Mesenchymal stem cell (in vitro differentiated cells and primary cell): ENCODE measurements around the gene ANKRD13C.
"Not testable (repeated sequence)": the region's sequence is repeated elsewhere in the genome, so short reads cannot be mapped to it uniquely, and the experiment has no call there.

ENCODE experiments used
- DNase-seq: peaks from one replicate; pipeline ENCODE4 v3.0.0-alpha.2; 2013
- H2AFZ ChIP-seq: one replicate; pipeline ENCODE4 v1.6.1; 2013; ENCODE audit warnings: low read depth, mild to moderate bottlenecking, control low read depth, inconsistent platforms, low read length, moderate library complexity
- H2AK5ac ChIP-seq: 2 replicates; pipeline ENCODE4 v1.6.1; 2013; ENCODE audit warnings: low read length, moderate library complexity, mild to moderate bottlenecking, inconsistent platforms; ENCODE audit not compliant: severe bottlenecking
- H2BK120ac ChIP-seq: one replicate; pipeline ENCODE4 v1.6.1; 2013; ENCODE audit warnings: low read depth, mild to moderate bottlenecking, inconsistent platforms, low read length, moderate library complexity
- H2BK12ac ChIP-seq, 2 experiments: one replicate each; pipeline ENCODE4 v1.6.1; 2013; ENCODE audit warnings: inconsistent platforms in 2 of 2, low read length in 2 of 2, mild to moderate bottlenecking in 2 of 2, moderate library complexity in 2 of 2, control low read depth in 1 of 2
- H2BK15ac ChIP-seq: one replicate; pipeline ENCODE4 v1.6.1; 2013; ENCODE audit warnings: mild to moderate bottlenecking, low read depth, inconsistent platforms; ENCODE audit not compliant: poor library complexity, severe bottlenecking
- H2BK5ac ChIP-seq: 2 replicates; pipeline ENCODE4 v1.6.1; 2013; ENCODE audit warnings: low read depth, mild to moderate bottlenecking, low read length, control low read depth, inconsistent platforms; ENCODE audit not compliant: poor library complexity, severe bottlenecking
- H3K14ac ChIP-seq, 2 experiments: one replicate each; pipeline ENCODE4 v1.6.1; 2013; ENCODE audit warnings: inconsistent platforms in 2 of 2, low read length in 2 of 2, control low read depth in 1 of 2, mild to moderate bottlenecking in 1 of 2, moderate library complexity in 1 of 2
- H3K18ac ChIP-seq, 2 experiments: one replicate each; pipeline ENCODE4 v1.6.1; 2013; ENCODE audit warnings: inconsistent platforms in 2 of 2, low read length in 2 of 2, control low read depth in 1 of 2, low read depth in 1 of 2, mild to moderate bottlenecking in 1 of 2
- H3K23ac ChIP-seq, 2 experiments: one replicate each; pipeline ENCODE4 v1.6.1; 2013; ENCODE audit warnings: inconsistent platforms in 2 of 2, low read length in 2 of 2, mild to moderate bottlenecking in 2 of 2, moderate library complexity in 2 of 2, control low read depth in 1 of 2
- H3K27ac ChIP-seq: 2 replicates; pipeline ENCODE4 v1.5.1; 2013; ENCODE audit warnings: mild to moderate bottlenecking, moderate library complexity, low read length, control low read depth, inconsistent platforms; ENCODE audit not compliant: poor library complexity, severe bottlenecking
- H3K27me3 ChIP-seq, 2 experiments: 2 replicates each; pipeline versions ENCODE4 v1.6.1 to v1.7.0; 2013; ENCODE audit warnings: low read length in 2 of 2, mild to moderate bottlenecking in 2 of 2, moderate library complexity in 2 of 2, control low read depth in 1 of 2, inconsistent platforms in 1 of 2; ENCODE audit not compliant: control insufficient read depth in 1 of 2, insufficient read depth in 1 of 2
- H3K36me3 ChIP-seq, 2 experiments: 2 replicates each; pipeline versions ENCODE4 v1.6.1 to v1.7.0; 2013; ENCODE audit warnings: low read length in 2 of 2, control low read depth in 1 of 2, inconsistent platforms in 1 of 2, low read depth in 1 of 2, mild to moderate bottlenecking in 1 of 2; ENCODE audit not compliant: insufficient read depth in 2 of 2, control insufficient read depth in 1 of 2
- H3K4ac ChIP-seq, 2 experiments: one replicate each; pipeline ENCODE4 v1.6.1; 2013; ENCODE audit warnings: inconsistent platforms in 2 of 2, low read length in 2 of 2, mild to moderate bottlenecking in 2 of 2, moderate library complexity in 2 of 2, control low read depth in 1 of 2, low read depth in 1 of 2
- H3K4me1 ChIP-seq: 2 replicates; pipeline ENCODE4 v1.6.1; 2013; ENCODE audit warnings: low read depth, low read length, control low read depth; ENCODE audit not compliant: control insufficient read depth, insufficient read depth
- H3K4me2 ChIP-seq: 2 replicates; pipeline ENCODE4 v1.6.1; 2013; ENCODE audit warnings: low read length, mild to moderate bottlenecking, inconsistent platforms; ENCODE audit not compliant: poor library complexity, severe bottlenecking
- H3K4me3 ChIP-seq, 2 experiments: 2 replicates each; pipeline versions ENCODE4 v1.5.1 to v1.7.0; 2013; ENCODE audit warnings: low read length in 2 of 2, mild to moderate bottlenecking in 2 of 2, control low read depth in 1 of 2, low read depth in 1 of 2; ENCODE audit not compliant: insufficient read depth in 1 of 2
- H3K79me1 ChIP-seq: replicated peaks from 2 replicates; pipeline ENCODE4 v1.6.1; 2013; ENCODE audit warnings: mild to moderate bottlenecking, control low read depth, low read length, inconsistent platforms; ENCODE audit not compliant: poor library complexity, severe bottlenecking
- H3K9ac ChIP-seq: 2 replicates; pipeline ENCODE4 v1.7.0; 2013; ENCODE audit warnings: mild to moderate bottlenecking, low read length, moderate library complexity
- H3K9me3 ChIP-seq: 2 replicates; pipeline ENCODE4 v1.7.0; 2013; ENCODE audit warnings: mild to moderate bottlenecking, low read length; ENCODE audit not compliant: control insufficient read depth
- H4K8ac ChIP-seq: one replicate; pipeline ENCODE4 v1.6.1; 2013; ENCODE audit warnings: inconsistent platforms, mild to moderate bottlenecking, low read length, moderate library complexity
- H4K91ac ChIP-seq: one replicate; pipeline ENCODE4 v1.6.1; 2013; ENCODE audit warnings: mild to moderate bottlenecking, low read length, inconsistent platforms
- WGBS: methylation state at CpG from one replicate; pipeline ENCODE4 v1.1.7; 2013; ENCODE audit warnings: mixed read lengths; 5-methylcytosine and 5-hydroxymethylcytosine counted together

The ANKRD13C gene

DNA sequence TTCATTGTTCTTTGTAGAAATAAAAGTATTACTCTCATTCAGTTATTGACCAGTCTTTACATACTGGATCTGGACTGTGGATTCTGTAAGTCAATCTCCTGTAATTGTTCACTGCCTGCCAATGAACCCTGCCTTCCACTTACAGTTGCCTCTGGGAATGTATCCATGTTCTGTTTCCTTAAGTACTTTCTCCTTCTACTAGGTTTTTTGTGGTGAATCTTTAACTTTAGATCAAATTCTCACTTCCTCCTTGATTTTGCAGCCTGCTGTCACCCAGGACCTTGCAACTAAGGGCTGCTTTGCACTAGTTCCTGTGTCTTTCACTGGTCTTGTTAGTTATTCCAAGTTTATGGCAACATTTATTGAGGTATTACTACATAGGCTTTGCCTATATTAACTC lies 28.2 kb upstream of the ANKRD13C start:
- Histone ChIP-seq H3K79me1 (no peaks in the 10 kb centered on the region), H3K9ac (no peak overlapping the region), H3K4me2 (no peak overlapping the region), H2BK120ac (no peak overlapping the region), H3K9me3 (no peaks in the 10 kb centered on the region), H2BK5ac (no peak overlapping the region), H3K4me3 (no peak overlapping the region), H2BK12ac (no peak overlapping the region), H3K27ac (no peak overlapping the region), H4K91ac (no peak overlapping the region), H3K4me1 (no peaks in the 10 kb centered on the region), H2AK5ac (no peak overlapping the region), H2BK15ac (no peak overlapping the region), H3K23ac (no peak overlapping the region), H3K4ac (no peak overlapping the region), H3K14ac (no peak overlapping the region), H4K8ac (no peak overlapping the region), H3K27me3 (no peaks in the 10 kb centered on the region), H3K36me3 (no peaks in the 10 kb centered on the region), H2AFZ (no peak overlapping the region), H3K18ac (no peak overlapping the region)
- no peak for DNase-seq

DNA sequence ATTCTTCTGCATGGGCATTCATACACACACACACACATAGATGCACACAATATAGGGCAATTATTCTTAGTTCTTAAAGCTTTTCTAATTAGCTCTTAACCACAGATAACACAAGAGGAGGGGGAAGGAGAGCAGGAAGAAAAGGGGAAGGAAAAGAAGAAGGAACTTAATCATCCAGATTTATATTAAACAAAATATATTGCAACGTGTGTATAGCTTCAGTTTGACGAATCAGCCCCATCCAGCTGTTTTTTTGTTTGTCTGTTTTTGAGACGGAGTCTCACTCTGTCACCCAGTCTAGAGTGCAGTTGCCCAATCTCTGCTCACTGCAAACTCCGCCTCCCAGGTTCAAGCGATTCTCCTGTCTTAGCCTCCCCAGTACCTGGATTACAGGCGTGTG lies 21.7 kb upstream of the ANKRD13C start:
- H3K4me3 ChIP-seq: no peak overlapping the region
- H2BK15ac ChIP-seq: no peak overlapping the region
- no peaks in the 10 kb centered on the region for H3K9me3 ChIP-seq
- H3K36me3 ChIP-seq: no peaks in the 10 kb centered on the region
- no peaks in the 10 kb centered on the region for H3K27me3 ChIP-seq
- no peak overlapping the region for H3K14ac ChIP-seq
- no peak overlapping the region for H2AK5ac ChIP-seq
- H2AFZ ChIP-seq: no peak overlapping the region
- H3K4me1 ChIP-seq: no peaks in the 10 kb centered on the region
- no peak overlapping the region for H2BK12ac ChIP-seq
- H3K23ac ChIP-seq: no peak overlapping the region
- no peak overlapping the region for H4K91ac ChIP-seq
- no peak overlapping the region for H3K27ac ChIP-seq
- 83% methylated on average over 6 of the region's 6 CpGs for WGBS
- H3K79me1 ChIP-seq: no peaks in the 10 kb centered on the region
- no peak overlapping the region for H3K4me2 ChIP-seq
- no peak for DNase-seq
- H2BK5ac ChIP-seq: no peak overlapping the region
- no peak overlapping the region for H2BK120ac ChIP-seq
- H3K18ac ChIP-seq: no peak overlapping the region
- H3K4ac ChIP-seq: no peak overlapping the region
- no peak overlapping the region for H3K9ac ChIP-seq
- H4K8ac ChIP-seq: no peak overlapping the region

DNA sequence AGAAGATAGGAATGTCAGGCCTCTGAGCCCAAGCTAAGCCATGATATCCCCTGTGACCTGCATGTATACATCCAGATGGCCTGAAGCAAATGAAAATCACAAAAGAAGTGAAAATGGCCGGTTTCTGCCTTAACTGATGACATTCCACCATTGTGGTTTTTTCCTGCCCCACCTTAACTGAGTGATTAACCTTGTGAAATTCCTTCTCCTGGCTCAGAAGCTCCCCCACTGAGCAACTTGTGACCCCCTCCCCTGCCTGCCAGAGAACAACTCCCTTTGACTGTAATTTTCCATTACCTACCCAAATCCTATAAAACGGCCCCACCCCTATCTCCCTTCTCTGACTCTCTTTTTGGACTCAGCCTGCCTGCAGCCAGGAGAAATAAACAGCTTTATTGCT lies 19.1 kb upstream of the ANKRD13C start:
- H3K4me3 ChIP-seq, H2BK5ac ChIP-seq, H3K79me1 ChIP-seq, H3K14ac ChIP-seq, H3K36me3 ChIP-seq, H4K91ac ChIP-seq, H3K23ac ChIP-seq, H3K27me3 ChIP-seq, H3K18ac ChIP-seq, H3K4ac ChIP-seq, H2BK120ac ChIP-seq, H2BK15ac ChIP-seq, H3K9me3 ChIP-seq, H3K27ac ChIP-seq, H2AK5ac ChIP-seq, H2AFZ ChIP-seq, H3K4me1 ChIP-seq, H3K4me2 ChIP-seq, H3K9ac ChIP-seq, H4K8ac ChIP-seq, DNase-seq, H2BK12ac ChIP-seq: not testable (repeated sequence)
- WGBS: 61% methylated on average over 2 of the region's 2 CpGs

GRCh38 chr1:70372426-70372825 lies 17.9 kb upstream of the ANKRD13C start:
- Histone ChIP-seq H3K23ac (no peak overlapping the region), H2BK120ac (no peak overlapping the region)
- 97% methylated on average over 4 of the region's 4 CpGs for WGBS

More at GRCh38 chr1:70372426-70372825, 17.9 kb upstream of the ANKRD13C start:
- no peaks in the 10 kb centered on the region for H3K9me3 ChIP-seq
- no peaks in the 10 kb centered on the region for H3K27me3 ChIP-seq
- H2BK12ac ChIP-seq: no peak overlapping the region
- no peak overlapping the region for H3K14ac ChIP-seq
- H3K4ac ChIP-seq: no peak overlapping the region
- H3K9ac ChIP-seq: no peak overlapping the region
- no peak for DNase-seq
- no peak overlapping the region for H2AK5ac ChIP-seq
- no peak overlapping the region for H3K18ac ChIP-seq
- H2AFZ ChIP-seq: no peak overlapping the region
- H2BK15ac ChIP-seq: no peak overlapping the region
- peaks cover 0 to 3% of the 10 kb centered on the region in 2 experiments for H3K36me3 ChIP-seq
- no peak overlapping the region for H3K4me2 ChIP-seq
- H2BK5ac ChIP-seq: no peak overlapping the region
- H3K4me1 ChIP-seq: no peaks in the 10 kb centered on the region
- no peak overlapping the region for H4K91ac ChIP-seq
- no peak overlapping the region for H3K27ac ChIP-seq
- H3K4me3 ChIP-seq: no peak overlapping the region
- no peak overlapping the region for H4K8ac ChIP-seq
- H3K79me1 ChIP-seq: no peaks in the 10 kb centered on the region
